HL-60 (cell line): ENCODE results near the gene A2M.

Experiments
- TF ChIP-seq, protein P1 (sequence below): IDR thresholded peaks from 2 replicates; pipeline ENCODE4 v1.6.1; 2012; ENCODE audit warnings: low read depth; ENCODE audit not compliant: insufficient replicate concordance
- TF ChIP-seq, protein P2 (sequence below): IDR thresholded peaks from one replicate; pipeline ENCODE4 v1.5.1; 2011; ENCODE audit warnings: low read length, control low read depth, inconsistent platforms; ENCODE audit not compliant: insufficient read depth

DNA sequence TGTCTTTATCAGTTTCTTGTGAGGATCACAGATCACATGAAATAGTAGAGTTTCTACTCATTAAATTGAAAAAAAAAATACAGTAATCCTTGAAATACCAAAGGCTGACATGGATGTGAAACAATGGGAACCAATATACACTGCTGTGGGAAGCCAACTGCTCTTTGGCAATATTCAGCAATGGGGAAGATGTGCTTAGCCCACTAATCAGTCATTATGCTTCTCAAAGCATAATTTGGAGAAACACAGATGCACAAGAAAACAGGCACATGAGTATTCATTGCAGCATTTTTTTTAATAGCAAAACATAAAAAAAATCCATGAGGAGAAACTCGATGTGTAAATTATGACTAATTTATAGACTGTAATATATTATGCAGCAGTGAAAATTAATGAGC, 40.6 kb downstream of the A2M start:
- TF ChIP-seq, protein P1, sequence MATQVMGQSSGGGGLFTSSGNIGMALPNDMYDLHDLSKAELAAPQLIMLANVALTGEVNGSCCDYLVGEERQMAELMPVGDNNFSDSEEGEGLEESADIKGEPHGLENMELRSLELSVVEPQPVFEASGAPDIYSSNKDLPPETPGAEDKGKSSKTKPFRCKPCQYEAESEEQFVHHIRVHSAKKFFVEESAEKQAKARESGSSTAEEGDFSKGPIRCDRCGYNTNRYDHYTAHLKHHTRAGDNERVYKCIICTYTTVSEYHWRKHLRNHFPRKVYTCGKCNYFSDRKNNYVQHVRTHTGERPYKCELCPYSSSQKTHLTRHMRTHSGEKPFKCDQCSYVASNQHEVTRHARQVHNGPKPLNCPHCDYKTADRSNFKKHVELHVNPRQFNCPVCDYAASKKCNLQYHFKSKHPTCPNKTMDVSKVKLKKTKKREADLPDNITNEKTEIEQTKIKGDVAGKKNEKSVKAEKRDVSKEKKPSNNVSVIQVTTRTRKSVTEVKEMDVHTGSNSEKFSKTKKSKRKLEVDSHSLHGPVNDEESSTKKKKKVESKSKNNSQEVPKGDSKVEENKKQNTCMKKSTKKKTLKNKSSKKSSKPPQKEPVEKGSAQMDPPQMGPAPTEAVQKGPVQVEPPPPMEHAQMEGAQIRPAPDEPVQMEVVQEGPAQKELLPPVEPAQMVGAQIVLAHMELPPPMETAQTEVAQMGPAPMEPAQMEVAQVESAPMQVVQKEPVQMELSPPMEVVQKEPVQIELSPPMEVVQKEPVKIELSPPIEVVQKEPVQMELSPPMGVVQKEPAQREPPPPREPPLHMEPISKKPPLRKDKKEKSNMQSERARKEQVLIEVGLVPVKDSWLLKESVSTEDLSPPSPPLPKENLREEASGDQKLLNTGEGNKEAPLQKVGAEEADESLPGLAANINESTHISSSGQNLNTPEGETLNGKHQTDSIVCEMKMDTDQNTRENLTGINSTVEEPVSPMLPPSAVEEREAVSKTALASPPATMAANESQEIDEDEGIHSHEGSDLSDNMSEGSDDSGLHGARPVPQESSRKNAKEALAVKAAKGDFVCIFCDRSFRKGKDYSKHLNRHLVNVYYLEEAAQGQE = no peak
- TF ChIP-seq, protein P2, sequence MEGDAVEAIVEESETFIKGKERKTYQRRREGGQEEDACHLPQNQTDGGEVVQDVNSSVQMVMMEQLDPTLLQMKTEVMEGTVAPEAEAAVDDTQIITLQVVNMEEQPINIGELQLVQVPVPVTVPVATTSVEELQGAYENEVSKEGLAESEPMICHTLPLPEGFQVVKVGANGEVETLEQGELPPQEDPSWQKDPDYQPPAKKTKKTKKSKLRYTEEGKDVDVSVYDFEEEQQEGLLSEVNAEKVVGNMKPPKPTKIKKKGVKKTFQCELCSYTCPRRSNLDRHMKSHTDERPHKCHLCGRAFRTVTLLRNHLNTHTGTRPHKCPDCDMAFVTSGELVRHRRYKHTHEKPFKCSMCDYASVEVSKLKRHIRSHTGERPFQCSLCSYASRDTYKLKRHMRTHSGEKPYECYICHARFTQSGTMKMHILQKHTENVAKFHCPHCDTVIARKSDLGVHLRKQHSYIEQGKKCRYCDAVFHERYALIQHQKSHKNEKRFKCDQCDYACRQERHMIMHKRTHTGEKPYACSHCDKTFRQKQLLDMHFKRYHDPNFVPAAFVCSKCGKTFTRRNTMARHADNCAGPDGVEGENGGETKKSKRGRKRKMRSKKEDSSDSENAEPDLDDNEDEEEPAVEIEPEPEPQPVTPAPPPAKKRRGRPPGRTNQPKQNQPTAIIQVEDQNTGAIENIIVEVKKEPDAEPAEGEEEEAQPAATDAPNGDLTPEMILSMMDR = no peak
